ENCODE measurements around the gene GNPAT. TPM values are rescaled to one million over a fixed set of nuclear protein-coding genes. Genes with fewer than 3 reads are reported as not detected.

GNPAT gene
- total RNA-seq (2012; rRNA removed) (36.0 and 43.9 TPM in 2 replicates), polyA plus RNA-seq (2012; rRNA removed) (12.3 and 17.2 TPM in 2 replicates), Bru-seq, nascent RNA (percentile 69 among the genes with signal in this experiment), BruChase-seq, experiment 1, labeled RNA remaining after a 6-hour chase (percentile 78 among the genes with signal in this experiment), BruChase-seq, experiment 2, labeled RNA remaining after a 2-hour chase (percentile 74 among the genes with signal in this experiment)
- polyA plus RNA-seq (2012; cell fraction: cytosol; rRNA removed): 4.7 and 5.7 TPM in 2 replicates
- 4.5 and 24.3 TPM in 2 replicates for polyA plus RNA-seq (2012; cell fraction: nucleus; rRNA removed; ENCODE audit: low replicate concordance)
- long read RNA-seq, transcript GNPAT-201 (16 exons, 2,643 nt): major isoform, 111 of 136 reads
- long read RNA-seq, partial matches to known transcripts: 3 of 136 reads
- long read RNA-seq, other reads (novel, unspliced or antisense): 21 of 136 reads

DNA sequence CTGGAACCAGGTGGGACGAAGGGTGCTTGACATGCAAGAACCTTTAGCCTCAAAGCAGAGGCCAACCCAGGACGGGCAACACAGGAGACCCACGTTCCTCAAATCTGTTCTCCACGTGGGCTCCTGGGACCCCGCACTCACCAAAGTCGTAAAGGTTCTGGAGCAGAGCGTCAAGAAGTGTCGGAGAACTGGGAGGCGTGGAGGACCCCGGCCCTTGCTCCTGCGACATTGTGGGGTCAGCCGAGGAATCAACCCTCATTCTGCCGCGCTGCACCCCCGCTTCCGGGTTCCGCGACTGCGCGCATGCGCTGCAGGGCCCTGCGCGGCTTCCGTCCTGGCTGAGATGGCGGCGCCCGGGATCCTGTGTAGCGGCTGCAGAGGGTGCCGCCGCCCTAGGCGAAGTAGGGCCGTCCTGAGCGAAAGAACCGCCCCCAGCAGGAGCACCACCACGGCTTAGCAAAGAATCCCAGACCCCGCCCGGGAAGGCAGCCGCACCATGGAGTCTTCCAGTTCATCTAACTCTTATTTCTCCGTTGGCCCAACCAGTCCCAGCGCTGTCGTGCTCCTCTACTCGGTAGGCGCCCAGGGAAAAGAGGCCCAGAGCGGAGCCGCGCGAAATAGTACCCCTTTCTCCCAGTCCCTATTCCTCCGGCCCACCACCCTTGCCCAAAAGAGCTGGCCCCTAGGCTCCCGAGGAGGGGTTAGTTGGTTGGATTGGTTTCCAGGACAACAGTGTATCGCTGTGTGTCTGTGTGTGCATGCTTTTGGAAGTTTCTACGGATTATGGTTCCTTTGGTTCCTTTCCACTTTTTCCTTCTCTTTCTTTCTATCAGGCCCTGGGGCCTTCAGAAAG lies at the start of gene GNPAT:
GNPAT (plus strand) TSS at position 330 of the 853 bp plus-strand sequence; CDS start at position 497, 167 bp downstream.
- no peaks in the 10 kb centered on the region for H3K27me3 ChIP-seq (ENCODE audit: control insufficient read depth, insufficient read depth, low read length)
- DNase-seq (peak; percentile 78), ATAC-seq (ENCODE audit: low read depth) (peak; percentile 98)
- peak within 1 kb of the TSS; percentile 54 for H2BK120ac ChIP-seq (ENCODE audit: low read depth, low read length)
- peak within 1 kb of the TSS; percentile 99 for H3K23ac ChIP-seq (ENCODE audit: low read depth, low read length)
- in situ Hi-C loops (cut with MboI; ENCODE audit: low sequenced_read_pairs): no loop called here
- ChIA-PET CTCF (interaction anchor here (0.6 to 1.1 kb wide), 3 partner anchors 304 to 539 kb away, joined by 3 read pairs; no protein-coding TSS in a partner anchor), POLR2A (ENCODE audit: unreplicated experiment) (no interaction called here)
- peaks cover 8% of the 10 kb centered on the region; the same call in 1 of the 2 replicates for H3K36me3 ChIP-seq (ENCODE audit: control insufficient read depth, insufficient read depth, low read length)
- peak within 1 kb of the TSS; percentile 40 for H3K18ac ChIP-seq (ENCODE audit: low read depth, low read length)
- peak within 1 kb of the TSS; percentile 92 to 94 for H4K8ac ChIP-seq (ENCODE audit: low read depth in 2 of 2, low read length in 2 of 2)
- H3K4me3 ChIP-seq (ENCODE audit: insufficient read depth, low read depth, low read length): peak within 1 kb of the TSS; percentile 71
- peak within 1 kb of the TSS; percentile 95 for H4K91ac ChIP-seq (ENCODE audit: insufficient read depth, low read depth, low read length)
- peak within 1 kb of the TSS; percentile 100 for H3K14ac ChIP-seq (replicated peaks; ENCODE audit: low read depth, low read length)
- H2BK5ac ChIP-seq (ENCODE audit: low read depth, low read length, poor library complexity, severe bottlenecking): peak within 1 kb of the TSS; percentile 81
- peak within 1 kb of the TSS; percentile 85 for H3K4me2 ChIP-seq (ENCODE audit: low read depth, low read length)
- H3K79me1 ChIP-seq (ENCODE audit: low read depth in 1 of 2, low read length in 2 of 2): peaks cover 31 to 48% of the 10 kb centered on the region in 2 experiments
- peak within 1 kb of the TSS; percentile 79 for H4K5ac ChIP-seq (ENCODE audit: low read depth, low read length)
- H3K56ac ChIP-seq (ENCODE audit: extremely low read depth, insufficient read depth, low read length): peak within 1 kb of the TSS; percentile 89
- H2BK20ac ChIP-seq (ENCODE audit: low read depth, low read length): no peak within 1 kb of the TSS
- no peaks in the 10 kb centered on the region for H3K9me3 ChIP-seq (ENCODE audit: control insufficient read depth, insufficient read depth, low read length)
- dilution Hi-C loops (cut with HindIII; ENCODE audit: low sequenced_read_pairs, unreplicated experiment): no loop called here
- peak within 1 kb of the TSS; percentile 74; the same call in 1 of the 3 replicates for H2BK15ac ChIP-seq (ENCODE audit: low read depth, low read length)
- intact Hi-C loops (cut with micrococcal nuclease): loop anchor here (1.0 to 5.0 kb wide), 3 partner anchors 94 to 363 kb away; partner anchors contain the start of gene EGLN1
- peaks cover 5% of the 10 kb centered on the region; the same call in 1 of the 2 replicates for H3K9me1 ChIP-seq (ENCODE audit: insufficient read depth, low read length)
- H3K9ac ChIP-seq (ENCODE audit: low read depth, low read length): peak within 1 kb of the TSS; percentile 92
- no peaks in the 10 kb centered on the region for H3K4me1 ChIP-seq (ENCODE audit: control insufficient read depth, insufficient read depth, low read length)
- WGBS, 2 experiments (ENCODE audit: extremely low coverage in 2 of 2, insufficient read length in 1 of 2): 1% methylated on average over 20 of the region's 51 CpGs; no CpG with 5 or more reads in 1 of the 2 experiments
- TF ChIP-seq MAFK (IDR thresholded peaks at IDR 0.05; ENCODE audit: low read depth, low read length): no peak
- no peak for TF ChIP-seq CHD1 (IDR thresholded peaks at IDR 0.05; ENCODE audit: low read depth, low read length)
- peak; percentile 21; the same call in 1 of the 2 replicates for TF ChIP-seq BHLHE40 (IDR thresholded peaks at IDR 0.05; ENCODE audit: low read depth, low read length)
- TF ChIP-seq RAD21 (IDR thresholded peaks at IDR 0.05; ENCODE audit: low read length): no peak
- no peak for TF ChIP-seq FOS (IDR thresholded peaks at IDR 0.05; ENCODE audit: low read depth, low read length)
- TF ChIP-seq NFE2L2 (IDR thresholded peaks at IDR 0.05; ENCODE audit: low read depth, low read length): no peak
- no peak for TF ChIP-seq RFX5 (IDR thresholded peaks at IDR 0.05; ENCODE audit: low read depth, low read length)
- TF ChIP-seq MXI1 (IDR thresholded peaks at IDR 0.05; ENCODE audit: borderline replicate concordance, low read depth, low read length): peak; percentile 81; the same call in 1 of the 2 replicates
- peak; percentile 78; the same call in 1 of the 2 replicates for TF ChIP-seq POLR2A (IDR thresholded peaks at IDR 0.05; ENCODE audit: low read depth, low read length)
- TF ChIP-seq MAZ (IDR thresholded peaks at IDR 0.05; ENCODE audit: borderline replicate concordance, low read depth, low read length): peak; percentile 58; the same call in 1 of the 2 replicates
- TF ChIP-seq, protein P1, sequence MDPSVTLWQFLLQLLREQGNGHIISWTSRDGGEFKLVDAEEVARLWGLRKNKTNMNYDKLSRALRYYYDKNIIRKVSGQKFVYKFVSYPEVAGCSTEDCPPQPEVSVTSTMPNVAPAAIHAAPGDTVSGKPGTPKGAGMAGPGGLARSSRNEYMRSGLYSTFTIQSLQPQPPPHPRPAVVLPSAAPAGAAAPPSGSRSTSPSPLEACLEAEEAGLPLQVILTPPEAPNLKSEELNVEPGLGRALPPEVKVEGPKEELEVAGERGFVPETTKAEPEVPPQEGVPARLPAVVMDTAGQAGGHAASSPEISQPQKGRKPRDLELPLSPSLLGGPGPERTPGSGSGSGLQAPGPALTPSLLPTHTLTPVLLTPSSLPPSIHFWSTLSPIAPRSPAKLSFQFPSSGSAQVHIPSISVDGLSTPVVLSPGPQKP (IDR thresholded peaks at IDR 0.05; ENCODE audit: borderline replicate concordance, low read depth, low read length): no peak
- TF ChIP-seq, protein P2, sequence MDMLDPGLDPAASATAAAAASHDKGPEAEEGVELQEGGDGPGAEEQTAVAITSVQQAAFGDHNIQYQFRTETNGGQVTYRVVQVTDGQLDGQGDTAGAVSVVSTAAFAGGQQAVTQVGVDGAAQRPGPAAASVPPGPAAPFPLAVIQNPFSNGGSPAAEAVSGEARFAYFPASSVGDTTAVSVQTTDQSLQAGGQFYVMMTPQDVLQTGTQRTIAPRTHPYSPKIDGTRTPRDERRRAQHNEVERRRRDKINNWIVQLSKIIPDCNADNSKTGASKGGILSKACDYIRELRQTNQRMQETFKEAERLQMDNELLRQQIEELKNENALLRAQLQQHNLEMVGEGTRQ (IDR thresholded peaks at IDR 0.05; ENCODE audit: low read depth, low read length): no peak
- H3K4ac ChIP-seq (ENCODE audit: low read depth, low read length): peak within 1 kb of the TSS; percentile 94
- peak within 1 kb of the TSS; percentile 99 for H2AFZ ChIP-seq (replicated peaks; ENCODE audit: low read length, poor library complexity)
- no peaks in the 10 kb centered on the region for H4K20me1 ChIP-seq (ENCODE audit: insufficient read depth, low read length)
- BruUV-seq (replicated peaks): no TSS peak
- H2AK5ac ChIP-seq (ENCODE audit: low read depth, low read length): peak within 1 kb of the TSS; percentile 84
- peak within 1 kb of the TSS; percentile 84 for H3K27ac ChIP-seq (ENCODE audit: insufficient read depth, low read length)
- peak within 1 kb of the TSS; percentile 91 for H2AK9ac ChIP-seq (replicated peaks; ENCODE audit: low read depth, low read length, poor library complexity)
